SH-SY5Y (cell line): ENCODE results near the gene BLVRB.

Experiments used
- GATA2 ChIP-seq: IDR thresholded peaks from 2 replicates; pipeline ENCODE4 v1.6.1; 2011; ENCODE audit warnings: mild to moderate bottlenecking, low read depth, low read length
- GATA3 ChIP-seq: IDR thresholded peaks from 2 replicates; pipeline ENCODE4 v1.6.1; 2011; ENCODE audit warnings: low read depth, mild to moderate bottlenecking, low read length, moderate library complexity

Gene BLVRB

GRCh38 chr19:40410030-40410389 is 55.5 kb downstream of the BLVRB start:
- no peak for TF ChIP-seq GATA3
- TF ChIP-seq GATA2, result no peak

DNA sequence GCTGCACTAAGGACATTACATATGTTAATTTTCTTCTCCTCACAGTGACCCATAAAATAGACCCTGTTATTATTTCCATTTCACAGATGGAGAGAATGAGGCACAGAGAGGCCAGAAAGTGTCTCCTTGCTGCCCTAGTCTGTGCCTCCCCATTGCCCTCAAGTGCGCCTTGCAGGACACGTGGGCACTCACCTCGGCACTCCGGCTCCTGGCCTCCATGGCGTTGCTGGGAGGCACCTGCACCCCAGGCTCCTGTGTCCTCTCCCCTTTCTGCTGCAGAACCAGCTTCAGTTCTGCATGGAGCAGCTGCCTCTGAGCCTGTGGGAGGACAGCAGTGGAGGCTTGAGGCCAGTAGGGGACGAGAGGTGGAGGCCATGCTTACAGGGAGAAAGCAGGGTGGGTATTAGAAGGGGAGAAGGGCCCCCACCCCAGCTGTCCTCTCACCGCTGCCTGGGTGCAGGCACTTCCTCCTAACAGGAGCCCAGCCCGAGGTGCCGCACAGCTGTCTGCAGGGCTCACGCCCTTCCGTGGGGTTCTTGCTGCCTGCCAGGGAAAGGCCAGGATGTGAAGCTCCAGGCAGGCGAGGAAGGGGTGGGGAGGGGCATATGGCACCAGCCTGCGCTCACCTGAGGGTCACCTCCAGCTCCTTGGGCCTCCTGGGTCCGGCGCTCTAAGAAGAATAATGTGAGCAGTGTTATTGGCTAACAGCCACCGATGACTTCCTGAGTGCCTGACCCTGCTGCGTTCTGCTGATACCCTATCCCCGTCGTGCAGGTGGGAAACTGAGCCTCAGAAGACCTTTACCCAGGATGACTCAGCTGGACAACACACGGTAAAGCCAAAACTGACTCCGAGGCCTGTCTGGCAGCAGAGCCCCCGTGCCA is 57.6 kb downstream of the BLVRB start:
- TF ChIP-seq GATA3, result no peak
- TF ChIP-seq GATA2, result no peak

- TF ChIP-seq GATA3 (no peak), GATA2 (no peak)
These were observed 62.1 kb downstream of the BLVRB start for GRCh38 chr19:40403262-40403984.

DNA sequence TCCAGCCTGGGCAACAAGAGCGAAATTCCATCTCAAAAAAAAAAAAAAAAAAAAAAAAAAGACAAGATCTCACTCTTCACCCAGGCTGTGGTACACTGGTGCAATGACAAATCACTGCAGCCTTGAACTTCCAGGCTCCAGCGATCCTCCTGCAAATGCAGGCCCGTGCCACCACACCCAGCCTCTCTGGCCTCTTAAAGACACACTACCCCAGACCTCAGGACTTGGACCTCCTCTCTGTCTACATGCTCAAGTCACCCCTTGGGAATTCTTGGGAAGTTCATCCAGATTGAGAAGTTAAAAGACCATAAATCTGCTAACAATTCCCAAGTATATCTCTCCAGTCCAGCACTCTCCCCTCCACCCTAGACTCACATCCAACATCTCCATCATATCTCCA is 65.0 kb downstream of the BLVRB start:
- TF ChIP-seq GATA3, result no peak
- no peak for TF ChIP-seq GATA2

GRCh38 chr19:40398417-40399131 is 67.0 kb downstream of the BLVRB start:
- TF ChIP-seq GATA3, result no peak
- no peak for TF ChIP-seq GATA2
